CD14-positive monocyte (primary cell): Measurements from ENCODE around the gene UNKL. TPM values are rescaled to one million over a fixed set of nuclear protein-coding genes. Genes with fewer than 3 reads are reported as not detected.

Experiments used
- DNase-seq, 3 donors: peaks; one replicate each; pipeline ENCODE4 v3.0.0-alpha.2; 2011 to 2022
- H2AFZ ChIP-seq: 2 replicates; pipeline ENCODE4 v1.6.0; 2012; ENCODE audit warnings: mild to moderate bottlenecking, low read depth, low read length, inconsistent platforms; ENCODE audit not compliant: insufficient read depth, poor library complexity, severe bottlenecking
- H3K27ac ChIP-seq, 2 donors: 1 replicate in 1 of 2; 2 replicates in 1 of 2; pipeline ENCODE4 v1.5.1; 2012 to 2013; ENCODE audit warnings: low read length in 2 of 2, control low read depth in 1 of 2, inconsistent platforms in 1 of 2, low read depth in 1 of 2, mild to moderate bottlenecking in 1 of 2
- H3K27me3 ChIP-seq, 2 donors: one replicate each; pipeline versions ENCODE4 v1.6.0 to v1.6.1; 2011 to 2013; ENCODE audit warnings: low read length in 2 of 2; ENCODE audit not compliant: control insufficient read depth in 2 of 2, insufficient read depth in 2 of 2
- H3K36me3 ChIP-seq, 2 donors: replicated peaks in 1 of 2; 1 replicate in 1 of 2; 2 replicates in 1 of 2; pipeline versions ENCODE4 v1.5.1 to v1.6.1; 2012 to 2013; ENCODE audit warnings: low read length in 2 of 2, control low read depth in 1 of 2, inconsistent platforms in 1 of 2, mild to moderate bottlenecking in 1 of 2; ENCODE audit not compliant: insufficient read depth in 2 of 2, control insufficient read depth in 1 of 2
- H3K4me1 ChIP-seq, 2 donors: 1 replicate in 1 of 2; 2 replicates in 1 of 2; pipeline versions ENCODE4 v1.5.1 to v1.6.1; 2012 to 2013; ENCODE audit warnings: low read length in 2 of 2, control low read depth in 1 of 2, inconsistent platforms in 1 of 2, mild to moderate bottlenecking in 1 of 2, moderate library complexity in 1 of 2; ENCODE audit not compliant: insufficient read depth in 2 of 2, control insufficient read depth in 1 of 2
- H3K4me2 ChIP-seq: replicated peaks from 2 replicates; pipeline ENCODE3; 2012; ENCODE audit warnings: low read length, moderate library complexity, mild to moderate bottlenecking; ENCODE audit not compliant: poor library complexity, severe bottlenecking; ENCODE audit errors: extremely low read depth
- H3K4me3 ChIP-seq, 3 experiments: fragments of 200-600 bp in 1 of 3; sonication (generic) in 1 of 3; replicated peaks in 1 of 3; 1 replicate in 2 of 3; 2 replicates in 1 of 3; pipeline ENCODE4 v1.5.1; 2011 to 2013; ENCODE audit warnings: low read length in 3 of 3, mild to moderate bottlenecking in 3 of 3, control low read depth in 2 of 3, low read depth in 2 of 3, inconsistent platforms in 1 of 3, moderate library complexity in 1 of 3
- H3K79me2 ChIP-seq: 2 replicates; pipeline ENCODE4 v1.6.0; 2012; ENCODE audit warnings: mild to moderate bottlenecking, control low read depth, inconsistent platforms, low read length, moderate library complexity; ENCODE audit not compliant: insufficient read depth
- H3K9ac ChIP-seq: 2 replicates; pipeline ENCODE4 v1.6.0; 2017; ENCODE audit warnings: low read length, mild to moderate bottlenecking; ENCODE audit not compliant: insufficient read depth, poor library complexity, severe bottlenecking
- H3K9me3 ChIP-seq, 2 donors: replicated peaks in 1 of 2; 1 replicate in 1 of 2; 2 replicates in 1 of 2; pipeline versions ENCODE4 v1.5.1 to v1.6.1; 2012 to 2013; ENCODE audit warnings: low read length in 2 of 2, control low read depth in 1 of 2; ENCODE audit not compliant: control insufficient read depth in 1 of 2, insufficient read depth in 1 of 2
- H4K20me1 ChIP-seq: 2 replicates; pipeline ENCODE4 v1.6.0; 2012; ENCODE audit warnings: mild to moderate bottlenecking, low read length, control low read depth, moderate library complexity; ENCODE audit not compliant: insufficient read depth
- H3K27ac Mint-ChIP-seq, 7 donors: one replicate each; pipeline ENCODE4 v1.8.0; 2020; ENCODE audit warnings: mild to moderate bottlenecking in 7 of 7, mixed read lengths in 7 of 7, moderate library complexity in 6 of 7, inconsistent platforms in 2 of 7
- H3K27me3 Mint-ChIP-seq, 3 donors: one replicate each; pipeline ENCODE4 v1.8.0; 2021 to 2022; ENCODE audit warnings: low read depth in 3 of 3, mild to moderate bottlenecking in 3 of 3, mixed read lengths in 3 of 3, moderate library complexity in 3 of 3, inconsistent platforms in 1 of 3
- H3K36me3 Mint-ChIP-seq, 2 donors: one replicate each; pipeline ENCODE4 v1.8.0; 2020; ENCODE audit warnings: mixed read lengths in 2 of 2, inconsistent platforms in 1 of 2, mild to moderate bottlenecking in 1 of 2
- H3K4me1 Mint-ChIP-seq: one replicate; pipeline ENCODE4 v1.8.0; 2020; ENCODE audit warnings: mild to moderate bottlenecking, mixed read lengths
- H3K4me3 Mint-ChIP-seq, 2 donors: one replicate each; pipeline ENCODE4 v1.8.0; 2020; ENCODE audit warnings: mild to moderate bottlenecking in 2 of 2, mixed read lengths in 2 of 2, moderate library complexity in 1 of 2
- H3K9me3 Mint-ChIP-seq, 7 donors: one replicate each; pipeline ENCODE4 v1.8.0; 2020 to 2022; ENCODE audit warnings: mixed read lengths in 7 of 7, mild to moderate bottlenecking in 6 of 7, moderate library complexity in 6 of 7, inconsistent platforms in 2 of 7
- CTCF ChIP-seq: fragments of 200-600 bp; IDR thresholded peaks from one replicate; pipeline ENCODE4 v1.8.0; 2022; ENCODE audit warnings: antibody characterized with exemption, mild to moderate bottlenecking
- WGBS: methylation state at CpG from one replicate; pipeline ENCODE4 v1.1.5; 2013; ENCODE audit warnings: missing lambda C conversion rate; ENCODE audit not compliant: insufficient coverage; 5-methylcytosine and 5-hydroxymethylcytosine counted together
- intact Hi-C, 2 donors: fragments of 100-400 bp; cut with micrococcal nuclease; formaldehyde crosslinking; loops; one replicate each; pipeline versions ENCODE4 v1.15.0 to v1.15.1; 2023
- polyA plus RNA-seq, 3 donors: library from polyadenylated mRNA; depleted of rRNA in 1 of 3; unstranded in 2 of 3; stranded (reverse) in 1 of 3; fragments of 300-500 nt in 2 of 3; fragments of >200 nt in 1 of 3; fragmentation: Illumina TruSeq in 2 of 3; gene quantifications; 1 replicate in 2 of 3; 2 replicates in 1 of 3; pipeline ENCODE4 v1.2.3, GENCODE V29; 2012 to 2021

UNKL gene
- polyA plus RNA-seq, 3 donors, result 1.2 to 19.9 (median 2.2) TPM

GRCh38 chr16:1429012-1429411 is 14.5 kb upstream of the UNKL start:
- H3K27ac ChIP-seq, result no peak overlapping the region
- Mint-ChIP-seq H3K36me3 (no peaks in the 10 kb centered on the region), H3K9me3 (peaks cover 0 to 3% (median 0%) of the 10 kb centered on the region in 7 donors), H3K4me3 (no peak overlapping the region), H3K27me3 (peaks cover 7 to 37% (median 7%) of the 10 kb centered on the region in 3 donors), H3K4me1 (peaks cover 3% of the 10 kb centered on the region), H3K27ac (no peak overlapping the region)
- DNase-seq, result no peak
- H2AFZ ChIP-seq, result peak overlapping the region; percentile 72
- H3K27me3 ChIP-seq, result peaks cover 0 to 29% of the 10 kb centered on the region in 2 donors
- H4K20me1 ChIP-seq, result no peaks in the 10 kb centered on the region
- H3K9me3 ChIP-seq, result no peaks in the 10 kb centered on the region
- no peak for TF ChIP-seq CTCF
- peak overlapping the region; percentile 40 for H3K9ac ChIP-seq
- 84% methylated on average over 5 of the region's 11 CpGs for WGBS
- intact Hi-C loops, result loop anchor here (10.0 kb wide), 2 partner anchors 276 to 356 kb away; partner anchors contain the start of genes MAPK8IP3 (in 1 of the 2), NUBP2 (in 1 of the 2) and SPSB3 (in 1 of the 2)
- peaks cover 5 to 21% of the 10 kb centered on the region in 2 donors for H3K4me1 ChIP-seq
- no peaks in the 10 kb centered on the region for H3K36me3 ChIP-seq
- no peaks in the 10 kb centered on the region for H3K79me2 ChIP-seq
- H3K4me2 ChIP-seq, result peak overlapping the region; percentile 47
- H3K4me3 ChIP-seq, result no peak overlapping the region

DNA sequence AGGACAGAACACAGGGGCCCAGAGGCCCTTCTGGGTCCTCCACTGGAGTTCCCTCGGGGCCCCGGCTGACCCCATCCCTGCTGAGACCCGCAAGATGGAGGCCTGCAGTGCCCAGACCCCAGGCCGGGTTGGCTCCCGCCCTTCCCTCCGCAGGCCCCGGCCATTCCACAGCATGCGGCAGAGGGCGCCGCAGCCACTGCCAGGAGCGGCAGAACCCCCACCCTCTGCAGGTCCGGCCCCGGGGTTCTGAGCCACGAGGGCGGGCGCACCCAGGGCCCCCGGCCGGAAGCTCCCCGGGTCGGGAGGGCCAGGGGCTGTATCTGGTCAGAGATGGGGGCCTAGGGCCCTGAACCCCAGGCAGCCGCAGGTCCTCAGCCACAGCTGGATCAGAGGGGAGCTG is 14.0 kb upstream of the UNKL start:
- H3K27me3 ChIP-seq, result peaks cover 0 to 24% of the 10 kb centered on the region in 2 donors
- intact Hi-C loops, result loop anchor here (10.0 kb wide), 2 partner anchors 276 to 356 kb away; partner anchors contain the start of genes MAPK8IP3 (in 1 of the 2), NUBP2 (in 1 of the 2) and SPSB3 (in 1 of the 2)
- peaks cover 5 to 20% of the 10 kb centered on the region in 2 donors for H3K4me1 ChIP-seq
- no peak overlapping the region for H3K27ac Mint-ChIP-seq
- H3K27me3 Mint-ChIP-seq, result peaks cover 7 to 34% (median 7%) of the 10 kb centered on the region in 3 donors
- peak overlapping the region; percentile 27 to 67 for H3K4me3 Mint-ChIP-seq
- H3K36me3 ChIP-seq, result no peaks in the 10 kb centered on the region
- H4K20me1 ChIP-seq, result no peaks in the 10 kb centered on the region
- no peak overlapping the region for H3K27ac ChIP-seq
- H3K36me3 Mint-ChIP-seq, result no peaks in the 10 kb centered on the region
- WGBS, result 34% methylated on average over 18 of the region's 21 CpGs
- H3K79me2 ChIP-seq, result no peaks in the 10 kb centered on the region
- H3K9me3 Mint-ChIP-seq, result peaks cover 0 to 5% (median 0%) of the 10 kb centered on the region in 7 donors
- peak overlapping the region; percentile 40 for H3K9ac ChIP-seq
- TF ChIP-seq CTCF, result peak; percentile 80
- no peak overlapping the region for H3K4me3 ChIP-seq
- H3K4me1 Mint-ChIP-seq, result peaks cover 3% of the 10 kb centered on the region
- no peaks in the 10 kb centered on the region for H3K9me3 ChIP-seq
- peak; percentile 34 to 51 (median 38) for DNase-seq
- H2AFZ ChIP-seq, result peak overlapping the region; percentile 72
- peak overlapping the region; percentile 47 for H3K4me2 ChIP-seq
